RPMI8226 (cell line): ENCODE data around the gene ESRP2.

Source experiments
- DNase-seq: peaks from one replicate; pipeline ENCODE4 v3.0.0-alpha.2; 2015

ESRP2 gene

DNA sequence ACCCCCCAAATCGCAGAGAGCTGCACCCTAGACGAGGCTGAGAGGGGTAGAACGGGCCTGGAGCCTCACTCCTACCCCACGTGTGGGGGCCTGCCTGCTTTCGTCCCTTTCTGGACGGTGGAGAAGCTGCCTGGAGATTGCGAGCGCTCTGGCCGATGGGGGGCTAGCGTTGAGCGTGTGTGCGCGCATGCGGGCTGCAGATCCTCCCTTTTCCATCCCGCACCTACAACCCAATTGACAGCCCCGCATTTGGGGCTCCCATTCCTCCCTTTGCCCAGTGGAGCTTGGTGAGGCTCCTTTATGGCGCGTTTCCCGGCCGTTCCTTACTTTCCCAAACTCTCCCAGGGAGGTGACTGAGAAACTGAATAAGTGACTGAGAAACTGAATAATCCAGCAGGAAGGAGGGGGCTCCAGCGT, 907 bp upstream of the ESRP2 start:
- no peak for DNase-seq

DNA sequence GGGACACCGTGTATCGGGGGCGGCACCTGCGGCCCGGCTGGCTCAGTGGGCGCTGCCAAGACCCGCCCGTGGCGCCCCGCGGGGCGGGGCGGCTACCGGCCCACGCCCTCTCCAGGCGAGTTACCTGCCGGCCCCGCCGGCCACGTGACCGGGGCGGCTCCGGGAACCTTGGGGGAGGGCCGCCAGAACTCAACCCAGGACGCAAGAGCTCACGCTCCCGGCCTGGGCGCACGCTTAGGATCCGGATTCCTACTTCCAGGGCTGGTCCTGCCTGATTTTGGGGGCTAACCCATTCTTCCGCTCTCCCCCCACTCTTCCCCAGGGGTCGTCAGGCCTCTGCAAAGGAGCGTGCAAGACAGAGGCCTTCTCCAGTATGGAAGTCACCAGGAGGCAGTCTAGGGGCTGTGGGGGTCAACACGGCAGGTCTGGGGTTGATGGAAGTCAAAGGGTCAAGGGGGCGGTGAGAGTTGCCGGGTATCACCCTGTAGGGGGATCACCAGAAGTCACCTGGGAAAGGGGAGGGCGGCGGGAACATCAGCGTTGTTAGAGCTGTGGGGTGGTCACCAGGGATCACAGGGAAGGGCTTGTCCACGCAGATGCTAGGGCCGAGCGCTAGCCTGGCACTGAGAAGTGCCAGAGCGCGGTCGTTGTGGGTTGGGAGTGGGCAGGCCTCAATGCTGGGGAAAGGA, 354 bp upstream of the ESRP2 start:
- peak; percentile 78 for DNase-seq

DNA sequence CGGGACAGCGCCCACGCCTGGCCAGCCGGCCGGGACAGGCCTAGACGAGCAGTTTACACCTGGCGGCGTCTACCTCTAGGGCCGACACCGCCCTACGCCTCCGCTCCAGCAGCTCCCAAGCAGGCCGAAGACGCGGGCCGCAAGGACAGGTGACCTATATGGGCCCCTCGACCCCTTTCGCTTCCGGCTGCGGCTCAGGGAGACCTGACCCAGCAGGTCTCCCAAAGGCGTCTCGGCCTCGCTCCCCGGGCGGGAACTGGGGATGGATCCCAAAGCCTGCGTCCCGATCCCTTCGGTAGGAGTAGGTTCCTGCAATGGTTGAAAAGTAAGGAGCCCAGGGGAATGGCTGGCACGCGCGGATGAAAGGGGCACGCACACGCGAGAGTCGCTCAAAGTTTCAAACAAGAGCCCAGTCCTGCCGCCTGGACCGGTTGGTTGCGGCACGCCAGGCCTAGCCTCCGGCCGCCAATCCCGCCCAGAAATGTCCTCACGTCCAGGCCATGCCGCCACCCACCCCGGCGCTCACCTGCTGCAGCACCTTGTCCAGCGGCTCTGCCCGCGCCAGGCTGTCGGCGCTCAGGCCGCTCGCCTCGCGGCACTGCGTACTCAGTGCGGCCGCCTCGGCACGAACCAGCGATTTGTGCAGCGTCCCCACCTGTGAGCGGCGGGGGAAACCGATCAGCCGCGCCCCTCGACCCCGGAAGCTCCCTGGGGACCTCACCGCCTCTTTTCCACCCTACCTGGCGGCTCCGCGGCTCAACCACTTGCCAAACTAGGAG, 630 bp downstream of the ESRP2 start:
- no peak for DNase-seq

DNA sequence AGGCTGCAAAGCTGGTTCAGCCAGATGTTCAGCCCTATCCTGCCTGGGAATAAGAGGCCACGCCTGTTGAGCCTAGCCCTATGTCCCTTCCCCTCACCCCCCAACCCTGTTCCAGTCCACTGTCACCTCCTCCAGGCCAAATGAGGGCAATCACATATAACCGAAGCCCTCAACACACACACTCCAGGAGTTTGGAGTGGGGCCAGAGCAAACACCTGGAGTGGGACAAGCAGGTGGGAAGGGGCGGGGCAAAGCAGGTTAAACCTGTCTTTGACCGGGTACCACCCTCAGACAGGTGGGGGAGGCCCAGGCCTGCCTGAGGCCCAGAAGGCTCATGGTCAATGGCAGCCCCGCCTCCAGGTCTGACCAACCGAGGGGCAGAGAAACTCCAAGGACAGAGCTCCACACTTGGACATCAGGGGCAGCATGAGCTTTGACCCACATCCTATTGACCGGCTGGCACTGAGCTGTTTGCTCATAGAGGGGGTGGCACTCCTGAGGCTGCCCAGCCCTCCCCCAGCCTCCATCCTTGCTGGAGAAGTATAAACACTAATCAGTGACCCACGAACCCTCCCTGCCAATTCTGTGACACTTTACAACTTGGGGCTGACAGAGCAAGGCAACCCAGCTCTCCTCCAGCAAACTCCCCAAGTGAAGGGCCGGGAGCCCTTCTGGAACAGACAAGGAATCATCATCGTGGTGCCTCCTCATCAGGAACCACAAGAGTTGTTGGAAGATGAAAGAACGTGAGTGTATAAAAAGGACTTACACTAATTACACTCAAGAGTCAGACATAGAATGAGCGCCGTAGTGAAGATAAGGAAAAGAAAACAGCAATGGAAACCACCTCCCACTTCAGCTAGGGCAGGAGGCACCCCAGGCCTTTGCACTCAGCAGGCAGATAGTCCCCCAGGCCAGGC, 1.5 kb downstream of the ESRP2 start:
- DNase-seq: peak; percentile 85

DNA sequence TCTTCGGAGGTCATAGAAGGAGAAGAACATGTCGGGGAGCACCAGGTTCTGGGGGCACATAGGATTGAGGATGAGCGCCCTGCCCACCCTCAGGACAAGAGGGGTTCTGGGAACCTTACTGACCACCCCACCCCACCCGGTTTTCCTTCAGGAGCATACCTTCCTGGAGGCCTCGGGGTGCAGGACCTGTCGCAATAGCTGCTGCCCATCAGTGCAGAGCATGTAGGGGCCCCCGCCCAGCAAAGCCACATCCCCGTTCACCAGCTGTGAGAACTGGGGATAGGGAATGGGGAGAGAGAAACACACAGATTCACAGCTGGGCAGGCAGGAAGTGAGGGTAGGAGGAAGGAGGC, 2.1 kb downstream of the ESRP2 start:
- no peak for DNase-seq

DNA sequence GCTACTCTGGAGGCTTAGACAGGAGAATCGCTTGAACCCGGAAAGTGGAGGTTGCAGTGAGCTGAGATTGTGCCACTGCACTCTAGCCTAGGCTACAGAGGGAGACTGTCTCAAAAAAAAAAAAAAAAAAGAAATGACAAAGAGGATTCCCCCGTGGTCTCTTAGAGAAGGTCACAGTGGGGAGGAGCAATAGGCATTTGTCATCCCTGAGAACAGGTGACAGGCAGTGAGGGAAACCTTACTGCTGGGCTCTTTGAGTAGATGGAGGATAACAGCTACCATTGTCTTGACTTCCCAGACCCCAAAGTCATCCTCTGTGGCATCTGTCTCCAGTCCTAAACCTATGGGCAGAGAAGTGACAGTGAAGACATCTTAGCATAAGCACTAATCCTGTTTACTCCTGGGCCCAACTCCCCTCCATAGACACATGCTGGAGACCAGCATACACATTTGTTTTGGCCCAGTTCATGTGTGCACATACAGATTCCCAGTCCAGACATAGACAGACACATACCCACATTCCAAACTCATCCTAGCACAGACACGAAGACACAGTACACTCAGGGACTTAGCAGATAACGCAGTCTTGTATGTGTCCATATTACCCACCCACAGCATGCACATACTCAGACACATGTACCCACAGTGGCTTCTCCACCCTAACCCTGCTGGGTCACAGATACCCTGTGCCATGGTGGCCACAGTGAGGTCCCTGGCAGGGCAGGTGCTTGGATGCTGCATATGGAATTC, 2.7 kb downstream of the ESRP2 start:
- DNase-seq: no peak

DNA sequence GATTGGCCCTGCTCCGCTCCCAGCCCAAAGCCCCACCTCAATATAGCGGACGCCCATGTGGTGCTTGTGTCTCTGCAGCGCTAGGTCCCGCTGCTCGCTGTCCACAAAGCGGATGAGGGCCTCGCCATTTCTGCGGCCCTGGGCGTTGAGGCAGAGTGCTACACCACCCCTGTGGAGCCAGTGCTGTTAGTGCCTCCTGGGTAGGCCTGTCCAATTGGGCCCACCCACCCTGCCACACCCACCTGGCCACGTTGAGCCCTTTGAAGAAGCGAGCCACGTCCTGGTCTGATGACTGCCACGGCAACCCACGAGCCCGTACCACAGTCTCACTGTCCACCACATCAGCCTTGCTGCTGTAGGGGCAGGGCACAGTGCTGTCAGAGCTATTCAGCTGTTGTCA, 3.6 kb downstream of the ESRP2 start:
- no peak for DNase-seq

DNA sequence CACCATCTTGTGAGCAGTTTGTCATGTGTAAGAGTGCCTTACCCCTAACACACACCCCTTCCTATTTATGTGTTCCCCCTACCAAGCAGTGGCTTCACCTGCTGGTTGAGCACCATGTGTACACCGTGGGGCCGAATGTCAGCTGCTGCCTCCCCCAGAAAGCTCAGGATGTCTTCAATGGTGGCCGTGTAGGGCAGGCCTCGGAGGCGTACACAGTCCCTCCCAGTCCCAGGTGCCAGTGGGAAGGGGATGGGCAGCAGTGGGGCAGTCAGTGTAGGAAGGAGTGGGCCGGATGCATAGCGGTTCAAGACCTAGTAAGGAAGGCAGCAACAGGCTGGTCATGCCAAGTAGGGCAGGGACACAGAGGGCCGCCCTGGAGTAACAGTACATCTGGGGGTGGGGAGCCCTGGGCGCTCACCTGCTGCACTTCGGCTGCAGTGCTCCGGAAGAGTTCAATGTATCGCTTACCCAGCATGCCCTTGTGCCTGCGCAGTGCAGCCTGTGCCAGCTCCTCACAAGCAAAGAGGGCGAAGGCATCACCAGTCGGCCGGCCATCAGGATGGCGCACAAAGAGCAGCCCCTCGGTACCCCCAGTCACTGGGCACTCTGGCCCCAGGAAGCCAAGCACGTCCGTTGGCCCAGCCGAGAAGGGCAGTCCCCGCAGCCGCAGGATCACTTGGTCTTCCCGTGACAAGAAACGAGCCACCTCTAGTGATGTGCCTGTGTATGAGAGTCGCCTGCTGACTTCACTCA, 4.4 kb downstream of the ESRP2 start:
- no peak for DNase-seq

DNA sequence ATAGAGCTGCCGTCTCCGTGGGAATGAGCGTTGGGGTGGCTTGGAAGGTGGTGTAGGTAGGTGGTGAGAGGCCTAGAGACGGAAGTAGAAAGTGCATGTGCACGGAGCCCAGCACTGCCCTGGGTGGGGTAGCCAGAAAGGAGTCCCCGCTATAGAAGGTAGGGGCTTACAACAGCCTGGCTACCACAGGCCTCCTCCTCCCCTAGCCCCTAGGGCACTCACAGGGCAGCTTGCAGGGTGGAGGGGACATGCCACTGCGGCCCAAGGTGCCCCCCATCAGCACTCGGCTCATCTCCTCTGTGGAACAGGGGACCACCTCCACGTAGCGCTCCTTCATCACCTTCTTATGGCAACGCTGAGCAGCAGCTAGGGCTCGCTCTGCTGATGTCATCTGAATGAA, 5.0 kb downstream of the ESRP2 start:
- DNase-seq: no peak

DNA sequence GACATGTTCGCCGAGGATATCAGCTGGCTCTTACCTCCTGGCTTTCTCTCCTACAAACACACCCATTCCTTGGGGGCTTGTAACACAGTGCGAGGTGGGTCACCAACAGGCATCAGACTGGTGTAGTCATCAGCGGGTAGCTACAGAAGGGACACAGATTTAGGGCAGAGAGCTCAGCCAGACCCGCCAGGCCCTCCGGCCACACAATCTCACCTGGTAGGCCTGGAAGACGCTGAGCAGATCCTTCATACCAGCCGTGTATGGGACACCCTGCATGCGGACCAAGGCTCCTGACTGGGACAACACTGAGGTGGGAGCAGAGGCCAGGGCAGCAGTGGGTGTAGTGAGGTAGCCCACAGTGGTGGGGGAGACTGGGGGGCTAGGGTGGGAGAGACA, 5.8 kb downstream of the ESRP2 start:
- no peak for DNase-seq

DNA sequence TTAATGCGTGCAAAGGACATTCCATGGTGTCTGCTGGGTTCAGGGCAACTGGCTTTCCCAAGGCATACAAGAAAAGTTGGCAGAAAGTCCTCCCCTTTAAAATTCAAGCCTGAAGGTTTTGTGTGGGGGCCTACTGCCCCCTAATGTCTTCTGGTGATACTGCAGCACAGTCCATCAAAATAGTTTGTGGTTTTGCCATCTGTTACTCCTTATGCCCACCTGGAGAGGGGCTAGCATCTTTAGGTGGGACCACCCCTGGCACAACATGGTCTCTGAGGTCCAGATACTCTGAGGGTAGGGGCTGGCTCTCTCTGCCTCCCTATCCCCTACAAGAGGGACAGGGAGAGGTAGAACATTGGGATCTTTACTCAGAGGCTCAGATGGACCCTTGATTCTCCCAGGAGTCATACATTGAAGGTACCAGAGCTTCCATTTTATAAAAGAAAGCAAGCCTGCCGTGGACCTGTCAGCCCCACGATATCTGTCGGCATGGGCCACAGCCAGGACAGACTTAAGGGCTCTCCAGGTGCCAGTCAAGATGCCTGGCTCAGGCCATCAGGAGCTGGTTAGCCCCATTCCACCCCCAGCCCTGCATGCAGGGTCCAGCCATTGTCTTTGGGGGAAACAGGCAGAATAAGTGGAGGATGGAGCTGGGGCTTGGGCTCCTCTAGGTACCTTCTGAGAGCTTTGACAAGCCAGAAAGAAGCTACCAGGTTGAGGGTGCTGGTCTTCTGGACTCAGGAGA, 6.3 kb downstream of the ESRP2 start:
- DNase-seq: peak; percentile 49

DNA sequence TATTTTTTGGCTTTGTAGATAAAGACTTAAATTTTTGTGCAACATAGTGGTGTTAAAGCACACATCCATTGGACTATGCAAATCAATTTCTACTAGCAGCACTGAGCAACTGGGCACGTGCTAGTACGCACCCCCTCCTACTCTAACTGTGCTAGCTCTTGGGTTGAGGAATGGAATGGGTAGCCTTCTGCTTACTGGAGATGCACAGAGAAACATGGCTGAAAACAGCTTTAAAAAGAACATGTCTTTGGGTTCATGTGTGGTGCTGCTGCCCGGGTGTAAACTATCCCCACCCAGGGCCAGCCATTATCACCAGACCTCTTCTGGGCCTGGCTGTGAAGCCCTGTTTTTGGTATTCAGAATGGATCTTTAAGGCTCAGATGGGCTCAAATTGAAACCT, 7.3 kb downstream of the ESRP2 start:
- no peak for DNase-seq

DNA sequence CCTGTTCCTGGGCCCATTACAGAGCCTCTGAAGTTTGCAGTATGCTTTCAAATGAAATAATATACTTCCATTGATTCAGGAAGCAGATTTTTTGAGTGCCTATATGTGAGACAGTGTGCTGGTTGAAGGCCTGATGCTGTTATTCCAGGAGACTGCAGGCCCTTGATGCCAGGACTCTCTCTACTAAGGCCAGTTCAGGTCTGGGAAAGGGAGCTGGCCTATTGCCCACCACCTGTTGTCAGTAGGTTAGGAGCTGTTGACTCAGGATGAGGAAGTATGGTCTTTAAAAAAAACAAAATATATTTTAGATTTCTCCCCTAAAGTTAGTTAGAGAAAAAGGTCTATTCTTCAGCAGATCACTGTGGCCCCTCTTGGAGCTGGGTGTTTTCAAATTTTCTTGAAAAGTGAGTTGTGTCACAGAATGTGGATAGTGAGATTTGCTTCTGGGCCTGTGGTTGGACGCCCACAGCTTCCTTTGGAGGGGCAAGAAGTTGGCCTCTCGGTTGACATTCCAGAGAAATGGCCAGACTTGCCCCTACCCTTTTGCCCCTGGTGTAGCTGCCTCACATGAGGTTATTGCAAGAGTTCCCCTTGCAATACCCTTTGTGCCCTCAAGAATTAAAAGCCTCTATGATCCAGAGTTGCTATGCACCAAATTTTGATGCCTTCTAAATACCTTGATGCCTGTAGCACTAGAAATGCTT, 7.9 kb downstream of the ESRP2 start:
- no peak for DNase-seq

DNA sequence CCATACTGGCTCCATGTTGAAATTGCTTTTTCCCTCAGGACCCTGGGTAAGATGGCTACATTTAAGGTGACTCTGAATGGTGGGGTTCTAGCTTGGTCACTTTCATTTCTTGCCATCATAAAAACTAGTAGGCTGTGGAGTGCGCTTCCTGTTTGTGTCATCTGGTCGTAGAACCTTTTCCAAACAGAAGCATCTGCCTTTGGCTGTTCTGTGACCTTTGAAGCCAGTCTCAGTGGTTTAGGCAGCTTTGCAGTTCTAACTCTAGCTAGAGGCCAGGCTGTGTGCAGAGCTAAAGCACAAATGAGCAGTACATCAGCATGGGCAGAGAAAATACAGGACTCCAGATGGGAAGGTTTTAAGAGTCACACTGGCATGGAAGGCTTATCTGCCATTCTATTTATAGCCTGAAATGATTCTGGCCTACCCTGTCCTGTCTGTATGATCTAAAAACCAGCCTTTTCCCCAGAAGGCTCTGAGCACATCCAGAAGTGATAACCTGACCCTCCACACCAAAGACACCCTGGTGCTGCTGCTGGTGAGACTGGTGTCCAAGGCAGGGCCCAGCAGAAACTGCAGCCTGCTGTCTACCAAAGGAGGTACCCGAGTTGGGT, 8.6 kb downstream of the ESRP2 start:
- DNase-seq: no peak

DNA sequence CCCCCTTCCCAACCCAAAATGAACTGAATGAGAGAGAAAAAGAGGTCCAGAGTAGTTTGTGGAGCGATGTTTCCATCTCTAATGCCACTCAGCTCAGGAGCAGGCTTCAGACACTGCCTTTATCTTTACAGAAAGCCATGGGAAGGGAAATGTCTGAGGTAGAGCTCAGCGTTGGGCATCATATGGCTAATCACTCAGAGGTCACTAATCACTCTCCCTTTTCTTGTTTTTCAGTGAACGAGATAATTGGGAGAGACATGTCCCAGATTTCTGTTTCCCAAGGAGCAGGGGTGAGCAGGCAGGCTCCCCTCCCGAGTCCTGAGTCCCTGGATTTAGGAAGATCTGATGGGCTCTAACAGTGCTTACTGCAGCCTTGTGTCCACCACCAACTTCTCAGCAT, 9.8 kb downstream of the ESRP2 start:
- no peak for DNase-seq

DNA sequence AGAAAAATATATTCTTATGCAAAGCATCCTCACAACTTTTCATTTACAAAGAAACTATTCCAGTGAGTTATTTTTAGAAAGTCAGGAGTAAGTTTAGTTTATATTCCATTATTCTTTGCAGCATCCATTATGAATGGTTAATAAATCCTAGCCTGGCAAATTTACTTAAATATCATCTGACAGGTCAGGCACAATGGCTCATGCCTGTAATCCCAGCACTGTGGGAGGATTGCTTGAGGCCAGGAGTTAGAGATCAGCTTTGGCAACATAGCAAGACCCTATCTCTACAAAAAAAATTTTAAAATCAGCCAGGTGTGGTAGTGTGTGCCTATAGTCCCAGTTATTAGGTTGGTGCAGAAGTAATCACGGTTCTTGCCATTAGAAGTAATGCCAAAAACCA, 12.9 kb downstream of the ESRP2 start:
- DNase-seq: no peak

DNA sequence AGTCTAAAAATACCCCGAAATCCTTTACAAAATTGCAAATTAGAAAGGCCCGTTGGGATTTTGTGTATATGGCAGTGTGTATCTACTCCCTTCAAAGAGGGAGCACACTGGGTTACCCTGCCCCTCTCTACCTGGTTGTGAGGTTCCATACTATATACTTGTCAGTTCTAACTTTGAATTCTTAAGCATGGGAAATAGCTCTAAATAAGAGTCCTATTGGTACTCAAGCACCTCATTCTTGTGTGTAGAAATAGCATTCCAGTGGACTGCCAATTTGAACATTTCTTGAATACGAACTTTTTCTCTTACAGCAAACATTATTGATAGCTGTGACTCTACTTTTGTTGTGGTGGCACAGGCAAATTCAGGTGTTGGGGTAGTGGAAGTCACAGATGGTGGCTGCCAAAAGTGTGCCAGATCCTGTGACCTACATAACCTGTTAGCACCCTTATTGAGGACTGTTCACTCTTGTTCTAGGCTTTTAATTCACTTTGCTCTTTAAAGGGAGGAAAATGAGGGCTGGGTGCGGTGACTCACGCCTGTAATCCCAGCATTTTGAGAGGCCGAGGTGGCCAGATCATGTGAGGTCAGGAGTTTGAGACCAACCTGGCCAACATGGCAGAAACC, 16.1 kb downstream of the ESRP2 start:
- no peak for DNase-seq

DNA sequence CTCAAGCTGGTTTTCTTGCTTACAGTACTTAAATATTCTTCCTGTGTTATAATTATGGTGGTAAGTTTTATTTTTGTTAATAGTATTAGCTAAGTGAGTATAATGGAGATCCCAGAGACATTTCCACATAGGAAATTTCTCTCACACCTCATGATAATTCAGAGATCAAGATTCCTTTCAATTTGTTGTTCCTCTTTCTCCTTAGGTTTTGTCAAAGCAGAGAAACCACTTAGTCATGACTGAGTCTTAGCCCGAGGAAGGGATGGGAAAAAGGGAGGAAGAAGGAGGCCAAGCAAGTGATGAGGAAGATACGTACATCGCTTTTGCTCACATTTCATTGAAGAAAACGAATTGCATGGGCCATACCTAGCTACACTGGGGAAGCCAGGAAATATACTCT, 18.4 kb downstream of the ESRP2 start:
- no peak for DNase-seq

DNA sequence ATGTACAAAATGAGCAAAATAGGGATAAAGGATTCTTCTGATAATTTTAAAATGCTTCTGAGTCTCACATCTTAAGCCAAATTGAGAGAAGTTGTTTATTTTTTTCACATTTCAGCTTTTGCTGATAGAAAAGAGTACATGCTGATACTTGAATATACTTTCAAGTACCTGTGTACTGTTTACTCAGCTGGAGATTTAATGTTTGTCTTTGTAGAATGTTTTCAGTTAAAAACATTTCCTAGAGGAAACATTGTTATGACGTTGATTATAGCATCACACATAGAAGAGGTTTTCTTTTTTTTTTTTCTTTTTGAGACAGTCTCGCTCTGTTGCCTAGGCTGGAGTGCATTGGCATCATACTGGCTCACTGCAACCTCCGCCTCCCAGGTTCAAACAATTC, 19.7 kb downstream of the ESRP2 start:
- DNase-seq: no peak

DNA sequence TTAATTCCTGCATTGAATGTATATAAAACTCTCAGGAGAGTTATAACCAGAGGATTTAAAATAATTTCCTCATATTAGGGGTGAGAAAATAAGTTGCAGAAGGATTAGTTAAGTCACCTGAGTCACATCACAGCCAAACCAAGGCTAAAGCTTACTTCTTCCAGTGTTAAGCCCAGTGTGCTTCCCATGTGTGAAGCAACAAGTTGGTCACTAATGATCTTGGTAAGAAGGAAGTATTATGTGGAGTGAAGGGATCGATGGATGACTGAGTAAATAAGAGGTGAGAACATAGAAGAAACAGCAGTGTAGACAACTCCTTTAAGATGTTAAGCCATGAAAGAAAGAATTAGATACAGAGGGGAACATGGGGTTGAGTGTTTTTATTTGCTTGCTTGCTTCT, 20.6 kb downstream of the ESRP2 start:
- DNase-seq: no peak
